MCF 10A (cell line): ENCODE data around the gene BMP6. TPM values are rescaled to one million over a fixed set of nuclear protein-coding genes. Genes with fewer than 3 reads are reported as not detected.

ENCODE experiments used
- BruUV-seq: library from RNA; stranded (reverse); fragments of 400-500 nt; replicated peaks from 2 replicates; lab custom pipeline; 2021; lab: Mats Ljungman, UMichigan
- CTCF ChIA-PET: fragments of 300-600 bp; sonication (Branson Sonifier 250); formaldehyde crosslinking; extraction: SDS; loops from one replicate; lab custom pipeline; 2021; ENCODE audit warnings: antibody characterized with exemption, inconsistent platforms; lab: Yijun Ruan, JAX
- POLR2A ChIA-PET: fragments of 300-600, 350-650 bp; sonication (Branson Sonifier 250); formaldehyde crosslinking; extraction: SDS; loops from one replicate; lab custom pipeline; 2020; ENCODE audit warnings: antibody characterized with exemption, inconsistent platforms; lab: Yijun Ruan, JAX
- DNase-seq: peaks from one replicate; pipeline ENCODE4 v3.0.0-alpha.2; 2018; ENCODE audit not compliant: unreplicated experiment
- H3K27ac Mint-ChIP-seq: one replicate; pipeline ENCODE4 v1.8.0; 2022; ENCODE audit warnings: mild to moderate bottlenecking, low read depth, mixed read lengths; ENCODE audit not compliant: unreplicated experiment
- H3K27me3 Mint-ChIP-seq: one replicate; pipeline ENCODE4 v1.8.0; 2022; ENCODE audit warnings: mixed read lengths; ENCODE audit not compliant: insufficient read depth, unreplicated experiment
- H3K36me3 Mint-ChIP-seq: one replicate; pipeline ENCODE4 v1.8.0; 2022; ENCODE audit warnings: mild to moderate bottlenecking, moderate library complexity, mixed read lengths; ENCODE audit not compliant: insufficient read depth, unreplicated experiment
- H3K4me1 Mint-ChIP-seq: one replicate; pipeline ENCODE4 v1.8.0; 2022; ENCODE audit warnings: mixed read lengths; ENCODE audit not compliant: insufficient read depth, unreplicated experiment
- H3K4me3 Mint-ChIP-seq: one replicate; pipeline ENCODE4 v1.8.0; 2022; ENCODE audit warnings: mild to moderate bottlenecking, moderate library complexity, mixed read lengths; ENCODE audit not compliant: unreplicated experiment
- H3K9me3 Mint-ChIP-seq: one replicate; pipeline ENCODE4 v1.8.0; 2022; ENCODE audit warnings: mixed read lengths; ENCODE audit not compliant: unreplicated experiment
- CTCF ChIP-seq: fragments of 200-600 bp; IDR thresholded peaks from one replicate; pipeline ENCODE4 v1.8.0; 2022; ENCODE audit warnings: antibody characterized with exemption, mild to moderate bottlenecking; ENCODE audit not compliant: unreplicated experiment
- intact Hi-C: fragments of 100-400 bp; cut with micrococcal nuclease; formaldehyde crosslinking; loops from 2 replicates; pipeline ENCODE4 v1.14.1; 2022
- total RNA-seq: library from RNA; stranded (reverse); gene quantifications from 2 replicates; pipeline ENCODE4 v1.2.3, GENCODE V29; 2022

Gene BMP6
- total RNA-seq, 1 experiment from 2014 or later = 0.12 TPM

GRCh38 chr6:7787137-7787608 is 61.3 kb downstream of the BMP6 start:
- peak overlapping the region; percentile 30 for H3K27ac Mint-ChIP-seq
- no TSS peak for BruUV-seq
- no peak for TF ChIP-seq CTCF
- no peaks in the 10 kb centered on the region for H3K36me3 Mint-ChIP-seq
- peak; percentile 90 for DNase-seq
- H3K4me3 Mint-ChIP-seq = peak overlapping the region; percentile 54
- peaks cover 23% of the 10 kb centered on the region for H3K27me3 Mint-ChIP-seq
- ChIA-PET CTCF (interaction anchor here (0.6 to 1.3 kb wide), 9 partner anchors 15 to 302 kb away, joined by 3 to 4 read pairs (median 3); no protein-coding TSS in a partner anchor), POLR2A (interaction anchor here (0.6 to 2.4 kb wide), 9 partner anchors 12 to 123 kb away, joined by 3 to 13 read pairs (median 4); partner anchors contain the start of gene TXNDC5)
- intact Hi-C loops = loop anchor here (2.0 kb wide), 1 partner anchor 62 kb away; no protein-coding TSS in a partner anchor
- H3K4me1 Mint-ChIP-seq = peaks cover 25% of the 10 kb centered on the region
- no peaks in the 10 kb centered on the region for H3K9me3 Mint-ChIP-seq

- H3K27ac Mint-ChIP-seq = no peak overlapping the region
- no peaks in the 10 kb centered on the region for H3K36me3 Mint-ChIP-seq
- DNase-seq = no peak
- POLR2A ChIA-PET = interaction anchor here (0.6 to 1.5 kb wide), 8 partner anchors 20 to 122 kb away, joined by 3 to 13 read pairs (median 4); partner anchors contain the start of gene TXNDC5
- no peaks in the 10 kb centered on the region for H3K9me3 Mint-ChIP-seq
- peak overlapping the region; percentile 54 for H3K4me3 Mint-ChIP-seq
- CTCF ChIA-PET = interaction anchor here (0.6 to 1.3 kb wide), 9 partner anchors 15 to 301 kb away, joined by 3 to 4 read pairs (median 3); no protein-coding TSS in a partner anchor
- no TSS peak for BruUV-seq
- no peak for TF ChIP-seq CTCF
- H3K27me3 Mint-ChIP-seq = peaks cover 20% of the 10 kb centered on the region
- intact Hi-C loops = loop anchor here (2.0 kb wide), 1 partner anchor 63 kb away; no protein-coding TSS in a partner anchor
- H3K4me1 Mint-ChIP-seq = peaks cover 25% of the 10 kb centered on the region
Observed at GRCh38 chr6:7787731-7788130, 61.8 kb downstream of the BMP6 start.

GRCh38 chr6:7794509-7794908 is 68.6 kb downstream of the BMP6 start:
- ChIA-PET CTCF (interaction anchor here (0.6 kb wide), 1 partner anchor 27 kb away, joined by 4 read pairs; no protein-coding TSS in a partner anchor), POLR2A (interaction anchor here (0.6 kb wide), 2 partner anchors 14 to 112 kb away, joined by 3 to 4 read pairs; no protein-coding TSS in a partner anchor)
- no peak for DNase-seq
- H3K36me3 Mint-ChIP-seq = no peaks in the 10 kb centered on the region
- intact Hi-C loops = no loop called here
- H3K27me3 Mint-ChIP-seq = peaks cover 35% of the 10 kb centered on the region
- no TSS peak for BruUV-seq
- no peak overlapping the region for H3K4me3 Mint-ChIP-seq
- TF ChIP-seq CTCF = no peak
- no peaks in the 10 kb centered on the region for H3K4me1 Mint-ChIP-seq
- H3K27ac Mint-ChIP-seq = no peak overlapping the region
- H3K9me3 Mint-ChIP-seq = peaks cover 9% of the 10 kb centered on the region

- H3K9me3 Mint-ChIP-seq = peaks cover 9% of the 10 kb centered on the region
- no peak overlapping the region for H3K4me3 Mint-ChIP-seq
- peaks cover 17% of the 10 kb centered on the region for H3K27me3 Mint-ChIP-seq
- TF ChIP-seq CTCF = no peak
- BruUV-seq = no TSS peak
- no peaks in the 10 kb centered on the region for H3K36me3 Mint-ChIP-seq
- intact Hi-C loops = no loop called here
- H3K4me1 Mint-ChIP-seq = no peaks in the 10 kb centered on the region
- ChIA-PET CTCF (no interaction called here), POLR2A (interaction anchor here (0.5 kb wide), 1 partner anchor 12 kb away, joined by 3 read pairs; no protein-coding TSS in a partner anchor)
- no peak overlapping the region for H3K27ac Mint-ChIP-seq
- DNase-seq = no peak
Observed at GRCh38 chr6:7797386-7797785, 71.5 kb downstream of the BMP6 start.
